ENCODE measurements around the gene PRR11.
"Not testable (repeated sequence)": the region's sequence is repeated elsewhere in the genome, so short reads cannot be mapped to it uniquely, and the experiment has no call there.

Gene PRR11

GRCh38 chr17:59154292-59154720 lies 1.2 kb upstream of the PRR11 start:
- FAIRE-seq, result no peak

- no peak for FAIRE-seq
Observed at GRCh38 chr17:59154721-59155438, 666 bp upstream of the PRR11 start, which contains the start of gene SKA2. SKA2 (minus strand) TSS chr17:59155186; CDS start chr17:59155163, 23 bp downstream.

GRCh38 chr17:59160157-59161025 lies 4.8 kb downstream of the PRR11 start:
- FAIRE-seq, result no peak

GRCh38 chr17:59161477-59161876 lies 5.9 kb downstream of the PRR11 start:
- no peak for FAIRE-seq

- FAIRE-seq, result no peak
Observed at GRCh38 chr17:59165933-59166342, 10.4 kb downstream of the PRR11 start.

GRCh38 chr17:59167571-59168001 lies 12.0 kb downstream of the PRR11 start:
- no peak for FAIRE-seq

GRCh38 chr17:59172436-59173004 lies 17.0 kb downstream of the PRR11 start:
- no peak for FAIRE-seq

GRCh38 chr17:59174671-59175070 lies 19.1 kb downstream of the PRR11 start:
- no peak for FAIRE-seq

- FAIRE-seq, result no peak
Observed at GRCh38 chr17:59175076-59175475, 19.5 kb downstream of the PRR11 start.

GRCh38 chr17:59178266-59178985 lies 22.9 kb downstream of the PRR11 start:
- no peak for FAIRE-seq

GRCh38 chr17:59179601-59180000 lies 24.1 kb downstream of the PRR11 start:
- not testable (repeated sequence) for FAIRE-seq

GRCh38 chr17:59180626-59181025 lies 25.1 kb downstream of the PRR11 start:
- FAIRE-seq, result no peak

GRCh38 chr17:59181481-59181880 lies 25.9 kb downstream of the PRR11 start:
- FAIRE-seq, result no peak

- no peak for FAIRE-seq
Observed at GRCh38 chr17:59185997-59186396, 30.5 kb downstream of the PRR11 start.

GRCh38 chr17:59186850-59187249 lies 31.3 kb downstream of the PRR11 start:
- FAIRE-seq, result no peak

GRCh38 chr17:59190806-59191205 lies 35.3 kb downstream of the PRR11 start:
- no peak for FAIRE-seq

GRCh38 chr17:59193336-59193862 lies 37.9 kb downstream of the PRR11 start:
- no peak for FAIRE-seq

- no peak for FAIRE-seq
Observed at GRCh38 chr17:59199398-59199797, 43.9 kb downstream of the PRR11 start.

GRCh38 chr17:59202320-59202719 lies 46.8 kb downstream of the PRR11 start:
- FAIRE-seq, result no peak

- no peak for FAIRE-seq
Observed at GRCh38 chr17:59219370-59219769, 63.8 kb downstream of the PRR11 start.

GRCh38 chr17:59219992-59220327 lies 64.4 kb downstream of the PRR11 start:
- FAIRE-seq, result no peak

GRCh38 chr17:59220328-59221158 lies 65.0 kb downstream of the PRR11 start, which contains the start of gene GDPD1:
GDPD1 (plus strand) TSS chr17:59220511; CDS start chr17:59220610, 99 bp downstream.
- no peak for FAIRE-seq

Measured in TTC549 (cell line).